Naive thymus-derived CD8-positive, alpha-beta T cell (primary cell): Measurements from ENCODE around the gene ALAS1. TPM values are rescaled to one million over a fixed set of nuclear protein-coding genes. Genes with fewer than 3 reads are reported as not detected.

ENCODE experiments used
- ATAC-seq, 2 donors: fragments of 150-1000 bp; cut with Tn5 transposase in 1 of 2; sonication (Bioruptor Pico), chemical (Tn5 transposase) in 1 of 2; 1 replicate in 1 of 2; 2 replicates in 1 of 2; pipeline ENCODE4 v1.10.0; 2021; ENCODE audit warnings: mild to moderate bottlenecking in 2 of 2, moderate library complexity in 2 of 2
- POLR2A ChIA-PET: fragments of 350-600 bp; sonication (Branson Sonifier 250); formaldehyde crosslinking; loops from one replicate; lab custom pipeline; 2021; ENCODE audit warnings: antibody characterized with exemption; lab: Charles Lee
- DNase-seq, 10 donors: peaks; one replicate each; pipeline versions ENCODE4 v3.0.0 to v3.0.0-alpha.2; 2020 to 2022
- H3K27ac Mint-ChIP-seq, 10 donors: one replicate each; pipeline ENCODE4 v1.8.0; 2020 to 2022; ENCODE audit warnings: mild to moderate bottlenecking in 10 of 10, mixed read lengths in 10 of 10, moderate library complexity in 4 of 10, inconsistent platforms in 1 of 10
- H3K27me3 Mint-ChIP-seq, 5 donors: one replicate each; pipeline ENCODE4 v1.8.0; 2021 to 2022; ENCODE audit warnings: mixed read lengths in 5 of 5
- H3K36me3 Mint-ChIP-seq, 3 donors: one replicate each; pipeline ENCODE4 v1.8.0; 2020 to 2022; ENCODE audit warnings: mixed read lengths in 3 of 3, mild to moderate bottlenecking in 2 of 3, inconsistent platforms in 1 of 3
- H3K4me1 Mint-ChIP-seq, 4 donors: one replicate each; pipeline ENCODE4 v1.8.0; 2021 to 2022; ENCODE audit warnings: mixed read lengths in 4 of 4
- H3K4me3 Mint-ChIP-seq, 10 donors: one replicate each; pipeline ENCODE4 v1.8.0; 2020 to 2022; ENCODE audit warnings: mild to moderate bottlenecking in 10 of 10, mixed read lengths in 10 of 10, moderate library complexity in 6 of 10, inconsistent platforms in 1 of 10
- H3K9me3 Mint-ChIP-seq, 9 donors: one replicate each; pipeline ENCODE4 v1.8.0; 2020 to 2022; ENCODE audit warnings: mixed read lengths in 9 of 9, mild to moderate bottlenecking in 3 of 9, inconsistent platforms in 1 of 9, moderate library complexity in 1 of 9
- polyA plus RNA-seq, 3 donors: library from polyadenylated mRNA; unstranded; fragments of 300-500 nt; fragmentation: Illumina TruSeq; gene quantifications; one replicate each; pipeline ENCODE4 v1.2.3, GENCODE V29; 2021
- total RNA-seq, 8 experiments: library from RNA in 2 of 8; stranded (reverse) in 2 of 8; gene quantifications; one replicate each; pipeline ENCODE4 v1.2.3 and lab custom pipeline; 2021 to 2026

The ALAS1 gene
- total and polyA plus RNA-seq, 5 experiments from 2014 or later: 14.7 to 28.9 (median 18.5) TPM

DNA sequence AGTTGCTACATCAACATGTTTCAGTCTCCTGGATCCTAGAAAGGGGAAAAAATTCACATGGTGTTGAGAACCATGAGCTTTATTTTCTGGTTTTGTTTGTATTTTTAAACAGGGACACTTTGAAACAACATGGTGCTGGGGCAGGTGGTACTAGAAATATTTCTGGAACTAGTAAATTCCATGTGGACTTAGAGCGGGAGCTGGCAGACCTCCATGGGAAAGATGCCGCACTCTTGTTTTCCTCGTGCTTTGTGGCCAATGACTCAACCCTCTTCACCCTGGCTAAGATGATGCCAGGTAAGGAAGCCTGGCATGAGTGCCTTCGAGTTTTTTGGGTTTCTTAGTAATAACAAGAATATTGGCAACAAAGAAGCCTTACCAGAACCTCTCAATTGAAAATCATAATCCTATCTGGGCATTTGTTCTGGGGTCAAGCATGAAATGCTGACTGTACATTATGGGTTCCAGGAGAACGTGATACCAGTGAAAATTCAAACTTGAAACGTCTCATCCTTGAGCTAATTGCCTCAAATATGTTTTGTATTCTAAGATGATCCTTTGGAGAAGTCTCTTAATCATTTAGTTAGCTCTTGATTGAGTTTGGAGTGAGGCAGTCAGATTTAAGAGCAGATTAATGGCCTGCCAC lies 7.9 kb downstream of the ALAS1 start:
- H3K9me3 Mint-ChIP-seq: no peaks in the 10 kb centered on the region
- POLR2A ChIA-PET: no interaction called here
- peak overlapping the region in 1 of 10 donors; percentile 12 for H3K27ac Mint-ChIP-seq
- peaks cover 11 to 96% (median 33%) of the 10 kb centered on the region in 3 donors for H3K36me3 Mint-ChIP-seq
- DNase-seq (no peak), ATAC-seq (no peak)
- no peak overlapping the region for H3K4me3 Mint-ChIP-seq
- H3K4me1 Mint-ChIP-seq: peaks cover 4 to 25% (median 19%) of the 10 kb centered on the region in 4 donors
- H3K27me3 Mint-ChIP-seq: no peaks in the 10 kb centered on the region

- peaks cover 17 to 99% (median 31%) of the 10 kb centered on the region in 3 donors for H3K36me3 Mint-ChIP-seq
- ATAC-seq (no peak), DNase-seq (no peak)
- H3K27me3 Mint-ChIP-seq: no peaks in the 10 kb centered on the region
- H3K27ac Mint-ChIP-seq: peak overlapping the region in 1 of 10 donors; percentile 75
- peaks cover 0 to 8% (median 2%) of the 10 kb centered on the region in 4 donors for H3K4me1 Mint-ChIP-seq
- no peaks in the 10 kb centered on the region for H3K9me3 Mint-ChIP-seq
- H3K4me3 Mint-ChIP-seq: no peak overlapping the region
- POLR2A ChIA-PET: no interaction called here
Measured at GRCh38 chr3:52208556-52208955, 10.6 kb downstream of the ALAS1 start.

GRCh38 chr3:52210037-52210436 lies 12.1 kb downstream of the ALAS1 start:
- Mint-ChIP-seq H3K27ac (peak overlapping the region in 2 of 10 donors; percentile 50 to 62), H3K9me3 (no peaks in the 10 kb centered on the region)

DNA sequence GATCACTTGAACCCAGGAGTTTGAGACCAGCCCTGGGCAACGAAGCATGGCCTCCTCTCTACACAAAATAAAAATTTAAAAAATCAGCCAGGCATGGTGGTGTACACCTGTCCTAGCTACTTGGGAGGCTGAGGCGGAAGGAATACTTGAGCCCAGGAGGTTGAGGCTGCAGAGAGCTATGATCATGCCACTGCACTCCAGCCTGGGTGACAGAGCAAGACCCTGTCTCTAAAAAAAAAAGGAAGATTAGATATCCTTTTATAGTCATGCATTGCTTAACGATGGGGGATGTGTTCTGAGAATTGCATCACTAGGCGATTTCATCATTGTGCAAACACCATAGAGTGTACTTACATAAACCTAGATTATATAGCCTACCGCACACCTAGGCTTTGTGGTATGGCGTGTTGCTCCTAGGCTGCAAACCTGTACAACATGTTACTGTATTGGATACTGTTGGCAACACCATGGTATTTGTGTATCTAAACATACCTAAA lies 12.6 kb downstream of the ALAS1 start:
- DNase-seq (no peak), ATAC-seq (no peak)
- POLR2A ChIA-PET: no interaction called here
- peaks cover 3 to 9% (median 7%) of the 10 kb centered on the region in 4 donors for H3K4me1 Mint-ChIP-seq
- no peak overlapping the region for H3K4me3 Mint-ChIP-seq
- H3K27me3 Mint-ChIP-seq: no peaks in the 10 kb centered on the region
- no peak overlapping the region for H3K27ac Mint-ChIP-seq
- peaks cover 13 to 99% (median 28%) of the 10 kb centered on the region in 3 donors for H3K36me3 Mint-ChIP-seq
- no peaks in the 10 kb centered on the region for H3K9me3 Mint-ChIP-seq

More at GRCh38 chr3:52210037-52210436, 12.1 kb downstream of the ALAS1 start:
- peaks cover 13 to 99% (median 24%) of the 10 kb centered on the region in 3 donors for H3K36me3 Mint-ChIP-seq
- ATAC-seq: no peak
- DNase-seq: peak in 1 of 10 donors; percentile 3
- no peak overlapping the region for H3K4me3 Mint-ChIP-seq
- no peaks in the 10 kb centered on the region for H3K27me3 Mint-ChIP-seq
- POLR2A ChIA-PET: no interaction called here
- peaks cover 0 to 5% (median 3%) of the 10 kb centered on the region in 4 donors for H3K4me1 Mint-ChIP-seq

- H3K36me3 Mint-ChIP-seq: peaks cover 13 to 93% (median 27%) of the 10 kb centered on the region in 3 donors
- no peak overlapping the region for H3K4me3 Mint-ChIP-seq
- ATAC-seq (no peak), DNase-seq (peak in 1 of 10 donors; percentile 28)
- H3K4me1 Mint-ChIP-seq: peaks cover 7 to 13% (median 9%) of the 10 kb centered on the region in 4 donors
- no peak overlapping the region for H3K27ac Mint-ChIP-seq
- no peaks in the 10 kb centered on the region for H3K9me3 Mint-ChIP-seq
- POLR2A ChIA-PET: no interaction called here
- no peaks in the 10 kb centered on the region for H3K27me3 Mint-ChIP-seq
Measured at GRCh38 chr3:52211268-52211891, 13.4 kb downstream of the ALAS1 start.

DNA sequence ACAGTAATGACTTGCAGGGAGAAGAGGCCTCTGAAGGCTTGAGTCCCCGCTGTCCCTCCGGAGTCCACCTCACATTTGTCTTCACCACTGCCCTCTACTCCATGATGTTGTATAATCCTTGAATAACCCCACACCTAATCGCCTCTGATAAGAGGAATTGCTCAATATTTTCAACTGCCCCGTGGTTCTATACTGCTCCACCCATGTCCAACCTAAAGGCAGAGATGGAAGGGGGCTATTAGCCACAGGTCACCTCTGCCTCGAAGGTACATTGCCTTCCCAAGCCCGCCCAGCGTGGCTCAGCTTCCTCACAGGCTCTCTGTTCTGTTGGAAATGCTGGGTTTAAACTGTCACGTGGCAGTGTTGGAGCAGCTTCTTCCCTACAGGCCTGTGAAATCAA lies 15.0 kb downstream of the ALAS1 start:
- no peak overlapping the region for H3K27ac Mint-ChIP-seq
- ATAC-seq (no peak), DNase-seq (peak in 1 of 10 donors; percentile 26)
- no peaks in the 10 kb centered on the region for H3K9me3 Mint-ChIP-seq
- peaks cover 8 to 80% (median 23%) of the 10 kb centered on the region in 3 donors for H3K36me3 Mint-ChIP-seq
- H3K4me3 Mint-ChIP-seq: no peak overlapping the region
- H3K4me1 Mint-ChIP-seq: peaks cover 17 to 29% (median 25%) of the 10 kb centered on the region in 4 donors
- POLR2A ChIA-PET: interaction anchor here (1.7 kb wide), 1 partner anchor 9 kb away, joined by 3 read pairs; no protein-coding TSS in a partner anchor
- no peaks in the 10 kb centered on the region for H3K27me3 Mint-ChIP-seq

DNA sequence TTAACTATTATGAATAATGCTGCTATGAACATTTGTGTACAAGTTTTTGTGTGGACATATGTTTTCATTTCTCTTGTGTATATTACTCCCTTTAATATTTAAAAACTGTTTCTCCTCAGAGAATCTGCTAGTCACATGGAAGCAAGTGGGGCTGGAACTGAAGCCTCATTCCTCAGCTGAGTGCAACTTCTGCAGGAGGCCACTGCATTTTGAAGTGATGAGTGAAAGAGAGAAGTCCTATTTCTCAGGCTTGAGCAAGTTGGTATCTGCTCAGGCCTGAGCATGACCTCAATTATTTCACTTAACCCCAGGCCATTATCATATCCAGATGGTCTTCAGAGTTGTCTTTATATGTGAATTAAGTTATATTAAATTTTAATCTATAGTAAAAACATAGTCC lies 15.9 kb downstream of the ALAS1 start:
- no peaks in the 10 kb centered on the region for H3K9me3 Mint-ChIP-seq
- ATAC-seq (no peak), DNase-seq (no peak)
- H3K4me3 Mint-ChIP-seq: no peak overlapping the region
- no peaks in the 10 kb centered on the region for H3K27me3 Mint-ChIP-seq
- H3K36me3 Mint-ChIP-seq: peaks cover 8 to 71% (median 20%) of the 10 kb centered on the region in 3 donors
- POLR2A ChIA-PET: no interaction called here
- peak overlapping the region in 2 of 10 donors; percentile 4 to 88 for H3K27ac Mint-ChIP-seq
- H3K4me1 Mint-ChIP-seq: peaks cover 23 to 36% (median 34%) of the 10 kb centered on the region in 4 donors

- H3K36me3 Mint-ChIP-seq: peaks cover 8 to 56% (median 20%) of the 10 kb centered on the region in 3 donors
- H3K27ac Mint-ChIP-seq: peak overlapping the region in 5 of 10 donors; percentile 43 to 84 (median 66)
- H3K9me3 Mint-ChIP-seq: no peaks in the 10 kb centered on the region
- POLR2A ChIA-PET: interaction anchor here (58.8 kb wide), 1 partner anchor 68 kb away, joined by 1841 read pairs; the partner anchor contains the start of genes GLYCTK and WDR82
- peaks cover 28 to 51% (median 47%) of the 10 kb centered on the region in 4 donors for H3K4me1 Mint-ChIP-seq
- H3K27me3 Mint-ChIP-seq: no peaks in the 10 kb centered on the region
- no peak for ATAC-seq
- peak overlapping the region in 2 of 10 donors; percentile 26 to 29 for H3K4me3 Mint-ChIP-seq
- DNase-seq: peak in 1 of 10 donors; percentile 34
Measured at GRCh38 chr3:52215351-52215750, 17.4 kb downstream of the ALAS1 start.

GRCh38 chr3:52216585-52217408 lies 18.8 kb downstream of the ALAS1 start:
- H3K4me3 Mint-ChIP-seq: peak overlapping the region; percentile 31 to 89 (median 72)
- DNase-seq (peak in 3 of 10 donors; percentile 48 to 73 (median 52)), ATAC-seq (peak; percentile 51 to 76)
- no peaks in the 10 kb centered on the region for H3K9me3 Mint-ChIP-seq
- H3K27me3 Mint-ChIP-seq: no peaks in the 10 kb centered on the region
- peaks cover 28 to 63% (median 59%) of the 10 kb centered on the region in 4 donors for H3K4me1 Mint-ChIP-seq
- POLR2A ChIA-PET: interaction anchor here (0.9 to 58.8 kb wide), 6 partner anchors 10 to 193 kb away, joined by 3 to 1841 read pairs (median 6); partner anchors contain the start of genes GLYCTK, PPM1M, TWF2 and WDR82
- peak overlapping the region; percentile 71 to 94 (median 88) for H3K27ac Mint-ChIP-seq
- peaks cover 8 to 42% (median 14%) of the 10 kb centered on the region in 3 donors for H3K36me3 Mint-ChIP-seq

- peaks cover 4 to 36% (median 10%) of the 10 kb centered on the region in 3 donors for H3K36me3 Mint-ChIP-seq
- peak in 1 of 2 donors; percentile 1 for ATAC-seq
- no peaks in the 10 kb centered on the region for H3K27me3 Mint-ChIP-seq
- H3K4me1 Mint-ChIP-seq: peaks cover 32 to 70% (median 65%) of the 10 kb centered on the region in 4 donors
- H3K27ac Mint-ChIP-seq: peak overlapping the region; percentile 71 to 94 (median 84)
- H3K4me3 Mint-ChIP-seq: peak overlapping the region; percentile 31 to 89 (median 72)
- peak in 1 of 10 donors; percentile 30 for DNase-seq
- POLR2A ChIA-PET: interaction anchor here (0.9 to 58.8 kb wide), 5 partner anchors 9 to 122 kb away, joined by 3 to 1841 read pairs (median 7); partner anchors contain the start of genes GLYCTK, PPM1M, TWF2 and WDR82
- H3K9me3 Mint-ChIP-seq: no peaks in the 10 kb centered on the region
Measured at GRCh38 chr3:52217409-52217805, 19.4 kb downstream of the ALAS1 start.

- Mint-ChIP-seq H3K4me1 (peaks cover 32 to 76% (median 71%) of the 10 kb centered on the region in 4 donors), H3K4me3 (peak overlapping the region; percentile 46 to 89 (median 72)), H3K36me3 (peaks cover 4 to 30% (median 10%) of the 10 kb centered on the region in 3 donors), H3K27ac (peak overlapping the region in 9 of 10 donors; percentile 71 to 94 (median 86)), H3K9me3 (no peaks in the 10 kb centered on the region), H3K27me3 (no peaks in the 10 kb centered on the region)
- peak in 1 of 10 donors; percentile 26 for DNase-seq
- ATAC-seq: no peak
- POLR2A ChIA-PET: interaction anchor here (0.6 to 58.8 kb wide), 6 partner anchors 9 to 549 kb away, joined by 3 to 1841 read pairs (median 6); partner anchors contain the start of genes GLYCTK, PPM1M, TWF2 and WDR82
Measured at GRCh38 chr3:52218026-52218425, 20.1 kb downstream of the ALAS1 start.
